Measurements from ENCODE around the gene FAM72C.
"Not testable (repeated sequence)": the region's sequence is repeated elsewhere in the genome, so short reads cannot be mapped to it uniquely, and the experiment has no call there.

The FAM72C gene

GRCh38 chr1:143942238-143942860 lies 29.4 kb downstream of the FAM72C start:
- not testable (repeated sequence) for H3K4me3 ChIP-seq (ENCODE audit: low read depth, low read length); H3K36me3 ChIP-seq (ENCODE audit: control insufficient read depth, insufficient read depth, low read length); H3K4me1 ChIP-seq (ENCODE audit: control insufficient read depth, insufficient read depth, low read length); H3K9ac ChIP-seq (ENCODE audit: low read length); H3K27me3 ChIP-seq (ENCODE audit: control insufficient read depth, insufficient read depth, low read length); H3K27ac ChIP-seq (ENCODE audit: low read depth, low read length); H3K9me3 ChIP-seq (ENCODE audit: control insufficient read depth, insufficient read depth, low read depth, low read length)

- H3K27me3 ChIP-seq (ENCODE audit: control insufficient read depth, insufficient read depth, low read length); H3K27ac ChIP-seq (ENCODE audit: low read depth, low read length); H3K4me1 ChIP-seq (ENCODE audit: control insufficient read depth, insufficient read depth, low read length); H3K9me3 ChIP-seq (ENCODE audit: control insufficient read depth, insufficient read depth, low read depth, low read length); H3K4me3 ChIP-seq (ENCODE audit: low read depth, low read length); H3K9ac ChIP-seq (ENCODE audit: low read length); H3K36me3 ChIP-seq (ENCODE audit: control insufficient read depth, insufficient read depth, low read length): not testable (repeated sequence)
These were observed 32.1 kb downstream of the FAM72C start for GRCh38 chr1:143939666-143940065.

GRCh38 chr1:143938922-143939321 lies 32.9 kb downstream of the FAM72C start:
- not testable (repeated sequence) for H3K27ac ChIP-seq (ENCODE audit: low read depth, low read length); H3K9ac ChIP-seq (ENCODE audit: low read length); H3K27me3 ChIP-seq (ENCODE audit: control insufficient read depth, insufficient read depth, low read length); H3K9me3 ChIP-seq (ENCODE audit: control insufficient read depth, insufficient read depth, low read depth, low read length); H3K4me1 ChIP-seq (ENCODE audit: control insufficient read depth, insufficient read depth, low read length); H3K4me3 ChIP-seq (ENCODE audit: low read depth, low read length); H3K36me3 ChIP-seq (ENCODE audit: control insufficient read depth, insufficient read depth, low read length)

- H3K27me3 ChIP-seq (ENCODE audit: control insufficient read depth, insufficient read depth, low read length); H3K9me3 ChIP-seq (ENCODE audit: control insufficient read depth, insufficient read depth, low read depth, low read length); H3K36me3 ChIP-seq (ENCODE audit: control insufficient read depth, insufficient read depth, low read length); H3K4me1 ChIP-seq (ENCODE audit: control insufficient read depth, insufficient read depth, low read length); H3K4me3 ChIP-seq (ENCODE audit: low read depth, low read length); H3K9ac ChIP-seq (ENCODE audit: low read length); H3K27ac ChIP-seq (ENCODE audit: low read depth, low read length): not testable (repeated sequence)
These were observed 35.2 kb downstream of the FAM72C start for GRCh38 chr1:143936457-143937115.

GRCh38 chr1:143919127-143919526 lies 52.7 kb downstream of the FAM72C start:
- H3K4me1 ChIP-seq (ENCODE audit: control insufficient read depth, insufficient read depth, low read length); H3K9me3 ChIP-seq (ENCODE audit: control insufficient read depth, insufficient read depth, low read depth, low read length); H3K27me3 ChIP-seq (ENCODE audit: control insufficient read depth, insufficient read depth, low read length); H3K36me3 ChIP-seq (ENCODE audit: control insufficient read depth, insufficient read depth, low read length); H3K9ac ChIP-seq (ENCODE audit: low read length); H3K4me3 ChIP-seq (ENCODE audit: low read depth, low read length); H3K27ac ChIP-seq (ENCODE audit: low read depth, low read length): not testable (repeated sequence)

GRCh38 chr1:143918552-143918951 lies 53.2 kb downstream of the FAM72C start:
- H3K9me3 ChIP-seq (ENCODE audit: control insufficient read depth, insufficient read depth, low read depth, low read length); H3K4me3 ChIP-seq (ENCODE audit: low read depth, low read length); H3K9ac ChIP-seq (ENCODE audit: low read length); H3K27ac ChIP-seq (ENCODE audit: low read depth, low read length); H3K4me1 ChIP-seq (ENCODE audit: control insufficient read depth, insufficient read depth, low read length); H3K36me3 ChIP-seq (ENCODE audit: control insufficient read depth, insufficient read depth, low read length); H3K27me3 ChIP-seq (ENCODE audit: control insufficient read depth, insufficient read depth, low read length): not testable (repeated sequence)

GRCh38 chr1:143913705-143914104 lies 58.1 kb downstream of the FAM72C start:
- not testable (repeated sequence) for H3K27me3 ChIP-seq (ENCODE audit: control insufficient read depth, insufficient read depth, low read length)

More at GRCh38 chr1:143913705-143914104, 58.1 kb downstream of the FAM72C start:
- not testable (repeated sequence) for H3K27ac ChIP-seq (ENCODE audit: low read depth, low read length); H3K4me3 ChIP-seq (ENCODE audit: low read depth, low read length); H3K9me3 ChIP-seq (ENCODE audit: control insufficient read depth, insufficient read depth, low read depth, low read length); H3K36me3 ChIP-seq (ENCODE audit: control insufficient read depth, insufficient read depth, low read length); H3K9ac ChIP-seq (ENCODE audit: low read length); H3K4me1 ChIP-seq (ENCODE audit: control insufficient read depth, insufficient read depth, low read length)
